Upper lobe of left lung (tissue), 4 donors: Measurements from ENCODE around the gene SLC25A15.

ENCODE experiments used
- CTCF ChIP-seq, 6 experiments: fragments of 450-650 bp in 4 of 6; fragments of 200-600 bp in 2 of 6; sonication (generic) in 2 of 6; IDR thresholded peaks; one replicate each; pipeline ENCODE4 v1.5.1; 2016 to 2019; ENCODE audit warnings: antibody characterized with exemption in 6 of 6
- POLR2A ChIP-seq, 4 donors: fragments of 450-650 bp; IDR thresholded peaks; one replicate each; pipeline ENCODE4 v1.5.1; 2016 to 2017; ENCODE audit warnings: antibody characterized with exemption in 4 of 4, mild to moderate bottlenecking in 2 of 4

DNA sequence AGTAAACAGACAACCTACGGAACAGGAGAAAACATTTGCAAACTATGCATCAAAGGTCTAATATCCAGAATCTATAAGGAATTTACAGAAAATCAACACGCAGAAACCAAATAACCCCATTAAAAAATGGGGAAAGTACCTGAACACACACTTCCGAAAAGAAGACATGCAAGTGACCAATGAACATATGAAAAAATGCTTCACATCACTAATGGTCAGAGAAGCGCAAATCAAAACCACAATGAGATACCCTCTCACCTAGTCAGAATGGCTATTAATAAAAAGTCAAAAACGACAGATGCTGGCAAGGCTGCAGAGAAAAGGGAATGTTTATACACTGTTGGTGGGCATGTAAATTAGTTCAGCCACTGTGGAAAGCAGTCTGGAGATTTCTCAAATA lies 29.5 kb downstream of the SLC25A15 start:
- no peak for TF ChIP-seq CTCF (IDR thresholded peaks at IDR 0.05)
- no peak for TF ChIP-seq POLR2A (IDR thresholded peaks at IDR 0.05)
